ENCODE results near the gene MICAL3. TPM values are rescaled to one million over a fixed set of nuclear protein-coding genes. Genes with fewer than 3 reads are reported as not detected.

Gene MICAL3
- total RNA-seq, 1 experiment from 2014 or later: 47.1 TPM

DNA sequence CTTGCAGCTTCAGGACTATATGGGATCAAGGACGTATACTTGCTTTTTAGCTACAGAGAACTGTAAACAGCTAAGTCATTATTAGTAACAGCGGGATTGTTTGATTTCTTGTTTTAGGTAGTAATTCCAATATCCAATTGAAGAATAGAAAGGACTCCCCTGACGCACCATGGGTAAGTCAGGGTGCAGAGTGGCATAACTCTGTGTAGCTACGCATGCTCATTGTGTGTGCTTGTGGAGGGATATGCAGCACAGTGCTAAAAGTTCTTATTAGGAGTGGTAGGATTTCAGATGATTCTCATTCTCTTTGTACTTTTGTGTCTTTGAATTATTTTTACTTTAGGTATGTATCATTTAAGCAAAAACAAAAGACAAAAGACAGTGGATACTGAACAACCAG lies 45.7 kb upstream of the MICAL3 start:
- Histone ChIP-seq H3K27ac (ENCODE audit: low read length) (no peak overlapping the region), H3K4me1 (ENCODE audit: control insufficient read depth, insufficient read depth, low read length) (no peaks in the 10 kb centered on the region), H3K36me3 (ENCODE audit: control insufficient read depth, insufficient read depth, low read length) (no peaks in the 10 kb centered on the region), H3K27me3 (ENCODE audit: control insufficient read depth, insufficient read depth, low read length) (no peaks in the 10 kb centered on the region), H3K9me3 (ENCODE audit: control insufficient read depth, insufficient read depth, low read depth, low read length) (no peaks in the 10 kb centered on the region), H3K4me3 (ENCODE audit: low read depth in 2 of 2, low read length in 2 of 2) (no peak overlapping the region)
- DNase-seq (ENCODE audit: low read depth, low spot score): no peak
- no peak for ATAC-seq
- BruUV-seq (replicated peaks): no TSS peak
- POLR2A ChIA-PET: no interaction called here
- CTCF ChIA-PET: interaction anchor here (0.8 kb wide), 1 partner anchor 240 kb away, joined by 3 read pairs; no protein-coding TSS in a partner anchor
- TF ChIP-seq, protein P1, sequence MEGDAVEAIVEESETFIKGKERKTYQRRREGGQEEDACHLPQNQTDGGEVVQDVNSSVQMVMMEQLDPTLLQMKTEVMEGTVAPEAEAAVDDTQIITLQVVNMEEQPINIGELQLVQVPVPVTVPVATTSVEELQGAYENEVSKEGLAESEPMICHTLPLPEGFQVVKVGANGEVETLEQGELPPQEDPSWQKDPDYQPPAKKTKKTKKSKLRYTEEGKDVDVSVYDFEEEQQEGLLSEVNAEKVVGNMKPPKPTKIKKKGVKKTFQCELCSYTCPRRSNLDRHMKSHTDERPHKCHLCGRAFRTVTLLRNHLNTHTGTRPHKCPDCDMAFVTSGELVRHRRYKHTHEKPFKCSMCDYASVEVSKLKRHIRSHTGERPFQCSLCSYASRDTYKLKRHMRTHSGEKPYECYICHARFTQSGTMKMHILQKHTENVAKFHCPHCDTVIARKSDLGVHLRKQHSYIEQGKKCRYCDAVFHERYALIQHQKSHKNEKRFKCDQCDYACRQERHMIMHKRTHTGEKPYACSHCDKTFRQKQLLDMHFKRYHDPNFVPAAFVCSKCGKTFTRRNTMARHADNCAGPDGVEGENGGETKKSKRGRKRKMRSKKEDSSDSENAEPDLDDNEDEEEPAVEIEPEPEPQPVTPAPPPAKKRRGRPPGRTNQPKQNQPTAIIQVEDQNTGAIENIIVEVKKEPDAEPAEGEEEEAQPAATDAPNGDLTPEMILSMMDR (IDR thresholded peaks at IDR 0.05): no peak
- TF ChIP-seq TCF7L2 (IDR thresholded peaks at IDR 0.05; ENCODE audit: low read depth, low read length) (no peak), POLR2AphosphoS5 (IDR thresholded peaks at IDR 0.05; ENCODE audit: low read depth, low read length) (no peak), SIN3A (IDR thresholded peaks at IDR 0.05; ENCODE audit: borderline replicate concordance, insufficient read depth, low read depth, low read length) (no peak)
- TF ChIP-seq, protein P2, sequence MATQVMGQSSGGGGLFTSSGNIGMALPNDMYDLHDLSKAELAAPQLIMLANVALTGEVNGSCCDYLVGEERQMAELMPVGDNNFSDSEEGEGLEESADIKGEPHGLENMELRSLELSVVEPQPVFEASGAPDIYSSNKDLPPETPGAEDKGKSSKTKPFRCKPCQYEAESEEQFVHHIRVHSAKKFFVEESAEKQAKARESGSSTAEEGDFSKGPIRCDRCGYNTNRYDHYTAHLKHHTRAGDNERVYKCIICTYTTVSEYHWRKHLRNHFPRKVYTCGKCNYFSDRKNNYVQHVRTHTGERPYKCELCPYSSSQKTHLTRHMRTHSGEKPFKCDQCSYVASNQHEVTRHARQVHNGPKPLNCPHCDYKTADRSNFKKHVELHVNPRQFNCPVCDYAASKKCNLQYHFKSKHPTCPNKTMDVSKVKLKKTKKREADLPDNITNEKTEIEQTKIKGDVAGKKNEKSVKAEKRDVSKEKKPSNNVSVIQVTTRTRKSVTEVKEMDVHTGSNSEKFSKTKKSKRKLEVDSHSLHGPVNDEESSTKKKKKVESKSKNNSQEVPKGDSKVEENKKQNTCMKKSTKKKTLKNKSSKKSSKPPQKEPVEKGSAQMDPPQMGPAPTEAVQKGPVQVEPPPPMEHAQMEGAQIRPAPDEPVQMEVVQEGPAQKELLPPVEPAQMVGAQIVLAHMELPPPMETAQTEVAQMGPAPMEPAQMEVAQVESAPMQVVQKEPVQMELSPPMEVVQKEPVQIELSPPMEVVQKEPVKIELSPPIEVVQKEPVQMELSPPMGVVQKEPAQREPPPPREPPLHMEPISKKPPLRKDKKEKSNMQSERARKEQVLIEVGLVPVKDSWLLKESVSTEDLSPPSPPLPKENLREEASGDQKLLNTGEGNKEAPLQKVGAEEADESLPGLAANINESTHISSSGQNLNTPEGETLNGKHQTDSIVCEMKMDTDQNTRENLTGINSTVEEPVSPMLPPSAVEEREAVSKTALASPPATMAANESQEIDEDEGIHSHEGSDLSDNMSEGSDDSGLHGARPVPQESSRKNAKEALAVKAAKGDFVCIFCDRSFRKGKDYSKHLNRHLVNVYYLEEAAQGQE (IDR thresholded peaks at IDR 0.05; ENCODE audit: insufficient read depth in 1 of 2, low read depth in 2 of 2, low read length in 1 of 2): no peak
- in situ Hi-C loops (cut with HindIII; ENCODE audit: low pct_unique_long_range_greater_than_20kb, low sequenced_read_pairs) (no loop called here), intact Hi-C loops (cut with micrococcal nuclease; ENCODE audit: unreplicated experiment) (loop anchor here (2.0 kb wide), 1 partner anchor 243 kb away; no protein-coding TSS in a partner anchor)

DNA sequence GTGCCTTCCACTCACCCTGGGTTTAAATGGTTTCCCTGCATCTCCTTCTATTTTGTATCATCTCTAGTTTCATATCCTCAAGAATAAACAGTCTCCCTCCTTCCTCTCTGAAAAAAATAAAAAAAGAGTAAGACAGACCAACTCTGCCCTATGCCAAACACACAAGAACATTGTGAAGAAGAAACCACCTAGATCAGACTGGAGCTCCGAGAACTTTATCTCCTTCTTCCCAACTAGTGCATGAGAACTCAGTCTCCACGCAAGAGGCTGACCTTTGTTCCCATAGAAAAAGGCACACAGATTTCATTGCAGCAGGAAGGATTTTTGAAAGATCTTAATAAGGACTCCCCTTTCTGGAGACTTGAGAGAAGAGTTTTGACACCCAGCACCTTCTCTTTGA lies 44.7 kb upstream of the MICAL3 start:
- H3K4me3 ChIP-seq (ENCODE audit: low read depth in 2 of 2, low read length in 2 of 2): no peak overlapping the region
- POLR2A ChIA-PET: interaction anchor here (0.6 kb wide), 1 partner anchor 13 kb away, joined by 11 read pairs; no protein-coding TSS in a partner anchor
- intact Hi-C loops (cut with micrococcal nuclease; ENCODE audit: unreplicated experiment) (no loop called here), in situ Hi-C loops (cut with HindIII; ENCODE audit: low pct_unique_long_range_greater_than_20kb, low sequenced_read_pairs) (no loop called here)
- H3K27ac ChIP-seq (ENCODE audit: low read length): no peak overlapping the region
- CTCF ChIA-PET: no interaction called here
- no peak for ATAC-seq
- H3K27me3 ChIP-seq (ENCODE audit: control insufficient read depth, insufficient read depth, low read length): no peaks in the 10 kb centered on the region
- no peaks in the 10 kb centered on the region for H3K36me3 ChIP-seq (ENCODE audit: control insufficient read depth, insufficient read depth, low read length)
- no TSS peak for BruUV-seq (replicated peaks)
- H3K9me3 ChIP-seq (ENCODE audit: control insufficient read depth, insufficient read depth, low read depth, low read length): no peaks in the 10 kb centered on the region
- TF ChIP-seq TCF7L2 (IDR thresholded peaks at IDR 0.05; ENCODE audit: low read depth, low read length) (no peak), POLR2AphosphoS5 (IDR thresholded peaks at IDR 0.05; ENCODE audit: low read depth, low read length) (no peak), SIN3A (IDR thresholded peaks at IDR 0.05; ENCODE audit: borderline replicate concordance, insufficient read depth, low read depth, low read length) (no peak)
- TF ChIP-seq, protein P2 (IDR thresholded peaks at IDR 0.05; ENCODE audit: insufficient read depth in 1 of 2, low read depth in 2 of 2, low read length in 1 of 2): no peak
- TF ChIP-seq, protein P1 (IDR thresholded peaks at IDR 0.05): no peak
- no peak for DNase-seq (ENCODE audit: low read depth, low spot score)
- no peaks in the 10 kb centered on the region for H3K4me1 ChIP-seq (ENCODE audit: control insufficient read depth, insufficient read depth, low read length)

All from Panc1 (cell line).